ENCODE measurements around the gene UBE2E2.

UBE2E2 gene

DNA sequence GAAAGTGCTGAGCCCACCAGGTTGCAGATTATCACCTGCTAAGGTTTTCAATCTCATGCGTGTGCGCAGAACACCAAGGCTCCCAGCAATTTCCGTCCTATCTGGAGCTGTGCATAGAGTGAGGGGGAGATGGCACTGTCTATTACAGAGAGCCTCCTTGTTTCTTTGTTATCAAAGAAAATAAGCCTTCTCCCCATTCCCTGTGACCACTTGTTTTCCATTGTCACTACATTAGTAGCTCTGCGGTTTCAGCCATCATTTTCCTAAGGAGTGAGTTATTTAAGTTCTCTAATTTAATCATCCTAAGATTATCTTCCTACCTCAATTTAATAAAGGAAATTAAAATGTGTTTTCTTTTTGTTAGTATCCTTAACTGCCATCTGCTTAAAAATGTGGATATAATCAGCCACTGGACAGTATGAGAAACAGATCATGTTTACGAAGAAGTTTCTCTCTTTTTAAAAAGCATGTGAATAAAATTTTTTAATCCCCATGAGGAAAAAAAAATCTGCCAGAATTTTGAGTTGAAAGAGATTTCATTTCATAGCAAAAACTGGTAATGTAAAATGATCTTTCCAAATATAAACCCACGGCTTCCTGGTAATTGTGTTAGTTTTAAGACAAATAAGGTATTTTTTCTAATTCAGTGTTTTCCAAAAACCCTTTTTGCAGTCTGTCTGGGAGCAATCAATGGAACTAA, 430.3 kb downstream of the UBE2E2 start:
- peak; percentile 22 for DNase-seq

DNA sequence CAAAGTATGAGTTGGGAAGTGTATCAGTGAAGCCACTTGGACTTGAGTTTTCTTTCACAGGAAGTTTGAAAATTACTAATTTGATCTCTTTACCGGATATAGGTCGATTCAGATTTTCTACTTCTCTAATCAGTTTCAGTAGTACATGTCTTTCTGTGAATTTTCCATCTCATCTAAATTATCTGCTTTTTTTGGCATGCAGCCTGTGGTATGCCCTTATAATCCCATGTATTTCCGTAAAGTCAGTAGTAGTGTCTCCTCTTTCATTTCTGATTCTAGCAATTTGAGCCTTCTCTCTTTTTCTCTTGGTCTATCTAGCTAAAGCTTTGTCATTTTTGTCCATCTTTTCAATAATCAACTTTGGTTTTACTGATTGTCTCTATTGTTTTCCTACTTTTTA, 434.2 kb downstream of the UBE2E2 start:
- no peak for DNase-seq

DNA sequence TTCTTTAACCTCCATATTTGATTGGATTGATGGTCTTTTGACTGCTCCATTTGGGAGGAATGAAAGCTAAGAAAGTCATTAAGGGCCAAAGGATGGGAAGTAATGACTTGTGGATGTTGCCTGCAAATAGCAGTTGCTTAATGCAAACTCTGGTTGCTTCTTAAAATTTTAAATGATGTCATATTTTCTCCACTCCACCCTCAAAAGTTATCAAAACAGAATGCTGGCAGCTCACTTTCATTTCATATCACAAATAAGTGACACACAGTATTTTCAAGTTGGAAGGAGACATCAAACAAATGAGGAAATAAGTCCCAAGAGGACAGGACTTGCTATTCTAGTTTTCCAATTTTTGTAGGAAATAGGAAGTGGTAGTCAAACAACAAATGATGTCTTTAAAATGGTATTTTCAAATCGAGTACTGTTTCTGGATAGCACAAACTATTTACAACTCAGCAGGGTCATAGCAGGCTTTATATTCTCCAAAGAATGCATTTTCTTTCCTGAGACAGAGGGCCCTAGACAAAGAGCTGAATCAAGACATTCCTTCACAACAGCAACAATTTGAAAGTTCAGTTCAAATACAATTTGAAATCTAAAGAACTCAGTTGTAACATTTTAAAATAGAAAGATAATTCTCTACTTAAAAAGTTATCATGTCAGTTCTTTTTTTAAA, 437.5 kb downstream of the UBE2E2 start:
- peak; percentile 28 for DNase-seq
